ENCODE measurements around the gene PET100.

GRCh38 chr19:7676376-7676775, 46.8 kb downstream of the PET100 start:
- TF ChIP-seq CTCF (IDR thresholded peaks at IDR 0.05; ENCODE audit: poor library complexity) (no peak), EZH2phosphoT487 (IDR thresholded peaks at IDR 0.05; ENCODE audit: low read depth, severe bottlenecking, unreplicated experiment) (no peak)
